ENCODE measurements around the gene UBE2C.

Gene UBE2C

DNA sequence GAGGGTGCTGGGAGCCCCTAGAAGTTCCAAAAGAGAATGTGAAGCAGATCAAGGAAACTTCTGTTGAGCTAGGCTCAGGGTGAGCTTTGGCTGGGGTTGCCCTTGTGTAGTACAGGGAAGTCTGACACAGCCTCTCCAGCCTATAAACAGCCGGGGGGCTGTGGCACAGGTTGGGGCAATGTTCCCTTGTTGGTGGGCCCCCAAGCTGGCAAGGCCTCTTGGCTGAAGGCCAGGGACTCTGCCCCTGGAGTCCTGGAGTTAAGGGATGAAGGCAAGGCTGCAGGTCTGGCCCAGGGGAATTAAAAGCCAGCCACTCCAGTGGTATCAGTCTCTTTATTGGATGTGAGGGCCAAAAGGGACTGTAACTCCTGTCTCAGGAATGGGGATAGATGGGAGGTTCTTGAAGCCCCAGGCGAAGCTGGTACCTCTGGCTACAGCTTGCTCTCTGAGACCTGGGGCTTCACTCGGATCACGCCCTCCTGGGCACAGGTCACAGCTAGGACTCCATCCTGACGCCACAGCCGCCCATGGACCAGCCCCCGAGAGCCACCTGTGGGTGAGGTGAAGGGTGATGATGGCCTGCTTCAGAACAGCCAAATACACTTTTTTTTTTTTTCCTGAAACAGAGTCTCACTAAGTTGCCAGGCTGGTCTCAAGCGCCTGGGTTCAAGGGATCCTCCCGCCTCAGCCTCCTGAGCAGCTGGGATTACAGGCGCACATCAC, 29.1 kb downstream of the UBE2C start:
- Histone ChIP-seq H3K9me2 (replicated peaks; ENCODE audit: insufficient read depth, low read length) (no peaks in the 10 kb centered on the region), H3K36me3 (replicated peaks; ENCODE audit: insufficient read depth, low read length) (no peaks in the 10 kb centered on the region), H4K20me1 (ENCODE audit: insufficient read depth, low read length) (no peaks in the 10 kb centered on the region), H2AFZ (ENCODE audit: low read length) (no peak overlapping the region), H3F3A (ENCODE audit: insufficient read depth, low read length) (no peaks in the 10 kb centered on the region), H3K79me2 (ENCODE audit: low read length) (no peaks in the 10 kb centered on the region), H3K4me3 (ENCODE audit: low read length) (no peak overlapping the region), H3K27ac (ENCODE audit: low read length) (no peak overlapping the region), H3K9me3 (replicated peaks; ENCODE audit: insufficient read depth, low read length) (no peaks in the 10 kb centered on the region), H3K27me3 (replicated peaks; ENCODE audit: insufficient read depth, low read length) (no peaks in the 10 kb centered on the region), H3K4me2 (ENCODE audit: low read depth, low read length) (no peak overlapping the region), H3K4me1 (ENCODE audit: low read length) (no peaks in the 10 kb centered on the region), H3K9ac (ENCODE audit: low read length) (no peak overlapping the region)
- DNase-seq: no peak
- TF ChIP-seq, protein P1, sequence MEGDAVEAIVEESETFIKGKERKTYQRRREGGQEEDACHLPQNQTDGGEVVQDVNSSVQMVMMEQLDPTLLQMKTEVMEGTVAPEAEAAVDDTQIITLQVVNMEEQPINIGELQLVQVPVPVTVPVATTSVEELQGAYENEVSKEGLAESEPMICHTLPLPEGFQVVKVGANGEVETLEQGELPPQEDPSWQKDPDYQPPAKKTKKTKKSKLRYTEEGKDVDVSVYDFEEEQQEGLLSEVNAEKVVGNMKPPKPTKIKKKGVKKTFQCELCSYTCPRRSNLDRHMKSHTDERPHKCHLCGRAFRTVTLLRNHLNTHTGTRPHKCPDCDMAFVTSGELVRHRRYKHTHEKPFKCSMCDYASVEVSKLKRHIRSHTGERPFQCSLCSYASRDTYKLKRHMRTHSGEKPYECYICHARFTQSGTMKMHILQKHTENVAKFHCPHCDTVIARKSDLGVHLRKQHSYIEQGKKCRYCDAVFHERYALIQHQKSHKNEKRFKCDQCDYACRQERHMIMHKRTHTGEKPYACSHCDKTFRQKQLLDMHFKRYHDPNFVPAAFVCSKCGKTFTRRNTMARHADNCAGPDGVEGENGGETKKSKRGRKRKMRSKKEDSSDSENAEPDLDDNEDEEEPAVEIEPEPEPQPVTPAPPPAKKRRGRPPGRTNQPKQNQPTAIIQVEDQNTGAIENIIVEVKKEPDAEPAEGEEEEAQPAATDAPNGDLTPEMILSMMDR (IDR thresholded peaks at IDR 0.05; ENCODE audit: low read length): no peak
- no peak for TF ChIP-seq EZH2phosphoT487 (IDR thresholded peaks at IDR 0.05; ENCODE audit: low read length)
- no peak for TF ChIP-seq EZH2 (optimal IDR thresholded peaks at IDR 0.05; ENCODE audit: low read depth, low read length)

DNA sequence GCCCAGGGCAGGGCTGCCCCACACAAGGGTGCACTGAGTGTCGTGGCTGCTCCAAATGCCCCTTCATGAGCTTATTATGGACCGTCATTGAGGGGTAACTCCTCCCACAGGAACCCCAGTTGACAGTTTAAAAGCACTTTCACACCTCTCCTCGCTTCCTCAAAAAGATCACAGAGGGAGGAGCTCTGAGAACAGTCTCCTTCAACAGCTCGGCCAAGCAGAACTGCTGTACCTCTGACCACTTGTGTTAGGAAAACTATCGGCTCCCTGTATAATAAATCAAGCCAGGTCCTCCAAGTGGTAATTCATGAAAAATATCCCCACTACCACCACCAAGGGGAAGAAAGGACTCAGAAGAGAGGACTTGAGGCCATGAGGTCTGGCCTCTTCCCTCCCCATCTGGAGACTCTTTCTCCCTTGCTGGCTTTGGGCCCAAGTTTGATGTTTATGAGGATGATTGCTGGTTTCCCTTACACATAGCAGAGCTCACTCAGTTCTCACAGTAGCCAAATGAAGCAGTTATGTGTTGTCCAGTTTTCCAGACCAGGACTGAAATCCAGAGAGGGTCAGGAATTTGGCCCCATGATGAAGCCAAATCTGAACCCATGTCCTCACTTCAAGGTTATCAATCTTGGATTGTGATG, 29.8 kb downstream of the UBE2C start:
- Histone ChIP-seq H3K36me3 (replicated peaks; ENCODE audit: insufficient read depth, low read length) (no peaks in the 10 kb centered on the region), H3K9me2 (replicated peaks; ENCODE audit: insufficient read depth, low read length) (no peaks in the 10 kb centered on the region), H3F3A (ENCODE audit: insufficient read depth, low read length) (no peaks in the 10 kb centered on the region), H3K79me2 (ENCODE audit: low read length) (no peaks in the 10 kb centered on the region), H4K20me1 (ENCODE audit: insufficient read depth, low read length) (no peaks in the 10 kb centered on the region), H3K27me3 (replicated peaks; ENCODE audit: insufficient read depth, low read length) (no peaks in the 10 kb centered on the region), H3K4me2 (ENCODE audit: low read depth, low read length) (no peak overlapping the region), H3K9ac (ENCODE audit: low read length) (no peak overlapping the region), H3K9me3 (replicated peaks; ENCODE audit: insufficient read depth, low read length) (no peaks in the 10 kb centered on the region), H3K4me3 (ENCODE audit: low read length) (no peak overlapping the region), H3K27ac (ENCODE audit: low read length) (no peak overlapping the region), H2AFZ (ENCODE audit: low read length) (no peak overlapping the region), H3K4me1 (ENCODE audit: low read length) (no peaks in the 10 kb centered on the region)
- DNase-seq: no peak
- TF ChIP-seq EZH2 (optimal IDR thresholded peaks at IDR 0.05; ENCODE audit: low read depth, low read length): no peak
- TF ChIP-seq, protein P1 (IDR thresholded peaks at IDR 0.05; ENCODE audit: low read length): no peak
- no peak for TF ChIP-seq EZH2phosphoT487 (IDR thresholded peaks at IDR 0.05; ENCODE audit: low read length)

DNA sequence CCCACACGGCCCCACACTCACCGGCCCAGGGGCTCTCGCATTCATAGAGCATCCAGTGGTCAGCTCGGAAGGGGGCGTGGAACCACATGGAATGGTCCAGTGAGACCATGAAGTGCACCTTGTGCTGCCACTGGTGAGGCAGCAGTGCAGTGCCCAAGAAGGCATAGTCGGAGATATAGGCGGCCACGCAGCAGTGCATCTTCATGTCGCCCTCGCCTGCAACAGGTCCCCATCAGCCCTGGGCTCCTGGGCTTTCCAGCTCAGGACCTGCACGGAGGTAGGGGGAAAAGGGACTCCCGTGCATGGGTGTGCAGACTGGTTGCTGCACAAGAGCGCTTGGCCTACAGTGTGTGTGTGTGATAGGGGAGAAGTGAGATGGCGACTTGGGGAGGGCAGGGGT, 31.1 kb downstream of the UBE2C start:
- no peak overlapping the region for H3K27ac ChIP-seq (ENCODE audit: low read length)
- no peaks in the 10 kb centered on the region for H4K20me1 ChIP-seq (ENCODE audit: insufficient read depth, low read length)
- H3K9me2 ChIP-seq (replicated peaks; ENCODE audit: insufficient read depth, low read length): no peaks in the 10 kb centered on the region
- no peaks in the 10 kb centered on the region for H3K27me3 ChIP-seq (replicated peaks; ENCODE audit: insufficient read depth, low read length)
- H3K4me3 ChIP-seq (ENCODE audit: low read length): no peak overlapping the region
- no peak overlapping the region for H2AFZ ChIP-seq (ENCODE audit: low read length)
- H3F3A ChIP-seq (ENCODE audit: insufficient read depth, low read length): no peaks in the 10 kb centered on the region
- no peaks in the 10 kb centered on the region for H3K4me1 ChIP-seq (ENCODE audit: low read length)
- H3K9me3 ChIP-seq (replicated peaks; ENCODE audit: insufficient read depth, low read length): no peaks in the 10 kb centered on the region
- H3K36me3 ChIP-seq (replicated peaks; ENCODE audit: insufficient read depth, low read length): no peaks in the 10 kb centered on the region
- DNase-seq: no peak
- no peaks in the 10 kb centered on the region for H3K79me2 ChIP-seq (ENCODE audit: low read length)
- H3K9ac ChIP-seq (ENCODE audit: low read length): no peak overlapping the region
- TF ChIP-seq, protein P1 (IDR thresholded peaks at IDR 0.05; ENCODE audit: low read length): no peak
- no peak for TF ChIP-seq EZH2phosphoT487 (IDR thresholded peaks at IDR 0.05; ENCODE audit: low read length)
- TF ChIP-seq EZH2 (optimal IDR thresholded peaks at IDR 0.05; ENCODE audit: low read depth, low read length): no peak
- H3K4me2 ChIP-seq (ENCODE audit: low read depth, low read length): no peak overlapping the region

Measured in MM.1S (cell line).